ELF-1 (cell line): ENCODE measurements around the gene DENND1C.
"Not testable (repeated sequence)": the region's sequence is repeated elsewhere in the genome, so short reads cannot be mapped to it uniquely, and the experiment has no call there.

Source experiments
- DNase-seq: peaks from one replicate; pipeline ENCODE4 v3.0.0-alpha.2; 2016; ENCODE audit warnings: low read depth, low spot score

The DENND1C gene

GRCh38 chr19:6453951-6454565 lies 27.5 kb downstream of the DENND1C start:
- DNase-seq: no peak

GRCh38 chr19:6452899-6453298 lies 28.7 kb downstream of the DENND1C start:
- DNase-seq: no peak

GRCh38 chr19:6452223-6452614 lies 29.4 kb downstream of the DENND1C start:
- DNase-seq: no peak

- no peak for DNase-seq
These were observed 29.9 kb downstream of the DENND1C start for GRCh38 chr19:6451583-6452222.

DNA sequence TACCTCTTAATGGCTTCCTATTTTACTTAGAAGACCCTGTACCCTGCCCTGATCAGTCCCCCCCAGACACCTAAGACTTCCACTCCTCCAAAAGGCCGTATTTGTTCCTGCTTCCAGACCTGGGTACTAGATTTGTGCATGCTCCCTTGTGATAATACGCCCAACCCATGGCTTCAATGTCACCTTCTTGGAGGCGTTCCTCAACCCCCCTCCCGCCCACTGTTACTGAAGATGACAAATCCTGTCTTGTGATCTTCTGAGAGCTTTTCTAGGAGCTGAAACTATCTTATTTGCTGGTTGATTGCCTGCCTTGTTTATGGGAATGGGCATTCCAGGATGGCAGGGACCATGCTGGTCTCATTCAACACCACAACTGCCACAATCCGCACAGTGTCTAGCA lies 31.4 kb downstream of the DENND1C start:
- DNase-seq: no peak

DNA sequence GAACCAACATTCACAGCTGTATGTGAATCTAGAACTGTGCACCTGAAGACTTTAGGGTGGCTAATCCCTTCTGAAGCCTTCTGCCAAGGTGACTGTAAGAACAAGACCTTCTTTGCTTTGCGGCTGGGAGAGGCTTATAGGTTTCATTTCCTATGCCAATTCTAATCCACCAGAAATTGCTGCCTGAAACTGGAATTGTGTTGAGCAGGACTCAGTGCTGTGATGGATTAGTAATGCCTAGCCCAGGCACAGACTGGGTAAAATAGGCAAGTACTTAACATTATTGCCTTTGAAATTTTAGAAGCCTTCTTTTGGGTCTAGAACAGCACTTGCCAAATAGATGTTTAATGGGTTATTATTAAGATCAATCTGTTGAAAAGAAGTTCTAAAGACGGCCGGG lies 33.5 kb downstream of the DENND1C start:
- no peak for DNase-seq

DNA sequence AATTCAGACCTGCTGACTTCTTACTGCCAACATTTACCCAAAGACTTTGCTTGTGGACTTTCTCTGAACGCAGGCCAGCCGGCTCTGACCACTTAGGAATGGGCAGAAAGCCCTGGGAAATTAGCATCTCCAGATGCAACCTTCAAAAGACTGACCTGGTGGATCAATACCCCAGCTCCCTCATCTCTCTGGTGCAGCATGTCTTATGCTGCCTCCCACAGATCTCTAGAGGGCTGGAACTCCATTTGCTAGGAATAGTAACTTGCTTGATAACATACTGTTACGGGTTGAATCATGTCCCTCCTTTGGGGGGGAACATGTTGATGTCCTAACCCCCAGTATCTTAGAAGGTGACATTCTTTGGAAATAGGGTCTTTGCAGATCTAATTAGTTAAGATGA lies 35.1 kb downstream of the DENND1C start:
- DNase-seq: no peak

GRCh38 chr19:6443986-6444385 lies 37.6 kb downstream of the DENND1C start:
- no peak for DNase-seq

DNA sequence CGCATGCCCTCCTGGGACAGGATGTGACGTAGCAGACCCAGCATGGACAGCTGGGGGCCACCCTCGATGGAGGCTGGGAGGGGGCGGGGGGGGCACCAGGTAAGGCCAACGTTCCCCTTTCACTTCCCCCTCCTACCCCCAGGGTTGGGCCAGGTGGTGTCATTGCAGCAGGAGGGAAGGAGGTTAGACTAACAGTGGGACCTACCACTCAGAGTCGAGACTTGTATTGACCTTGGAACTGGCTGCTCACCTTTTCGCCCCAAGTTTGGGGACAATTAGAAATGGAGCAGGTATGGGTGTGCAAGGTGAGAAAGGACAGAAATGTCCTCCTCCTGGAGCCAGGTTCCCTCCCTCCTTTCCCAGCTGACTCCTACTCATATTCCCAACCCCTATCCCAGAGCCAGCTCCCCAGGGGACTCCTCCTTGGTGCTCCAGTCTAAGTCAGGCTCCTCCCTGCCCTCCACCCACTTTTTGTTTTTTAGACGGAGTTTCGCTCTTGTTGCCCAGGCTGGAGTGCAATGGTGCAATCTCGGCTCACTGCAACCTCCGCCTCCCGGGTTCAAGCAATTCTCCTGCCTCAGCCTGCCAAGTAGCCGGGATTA lies 39.4 kb downstream of the DENND1C start:
- DNase-seq: no peak

GRCh38 chr19:6440905-6441304 lies 40.7 kb downstream of the DENND1C start:
- no peak for DNase-seq

DNA sequence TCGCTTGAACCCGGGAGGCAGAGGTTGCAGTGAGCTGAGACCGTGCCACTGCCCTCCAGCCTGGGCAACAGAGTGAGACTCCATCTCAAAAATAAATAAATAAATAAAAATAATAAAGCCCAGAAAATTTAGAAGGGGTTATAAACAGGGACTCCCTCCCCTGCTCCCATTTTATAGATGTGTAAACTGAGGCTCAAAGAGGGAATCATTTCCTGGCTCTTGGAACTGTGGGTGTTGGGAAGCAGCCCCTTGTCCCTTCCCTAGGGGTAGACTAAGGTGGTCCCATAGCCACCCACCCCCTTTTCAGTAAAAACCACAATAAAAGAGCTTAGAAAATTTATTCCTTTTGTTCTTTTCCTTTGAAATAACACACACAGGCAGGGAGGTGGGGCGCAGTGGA lies 41.8 kb downstream of the DENND1C start:
- no peak for DNase-seq

- no peak for DNase-seq
These were observed 47.9 kb downstream of the DENND1C start, which contains the start of gene SLC25A41 for GRCh38 chr19:6433663-6434062. SLC25A41 (minus strand) TSS chr19:6433763; CDS start chr19:6433693, 70 bp downstream.

DNA sequence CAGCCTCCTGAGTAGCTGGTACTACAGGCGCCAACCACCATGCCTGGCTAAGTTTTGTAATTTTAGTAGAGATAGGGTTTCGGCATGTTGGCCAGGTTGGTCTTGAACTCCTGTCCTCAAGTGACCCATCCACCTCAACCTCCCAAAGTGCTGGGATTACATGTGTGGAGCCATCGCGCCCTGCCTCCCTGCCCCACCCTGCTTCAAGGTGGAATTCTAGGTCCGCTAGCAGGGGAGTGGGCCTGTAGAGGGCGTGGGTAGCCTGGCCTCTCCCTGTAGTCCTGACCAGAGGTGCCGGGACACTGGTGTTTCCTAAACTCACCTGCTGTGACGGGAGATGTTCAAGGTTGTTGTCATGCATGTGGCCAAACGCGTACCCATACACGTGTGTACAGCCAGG lies 48.4 kb downstream of the DENND1C start:
- no peak for DNase-seq

GRCh38 chr19:6431891-6432290 lies 49.7 kb downstream of the DENND1C start:
- no peak for DNase-seq

DNA sequence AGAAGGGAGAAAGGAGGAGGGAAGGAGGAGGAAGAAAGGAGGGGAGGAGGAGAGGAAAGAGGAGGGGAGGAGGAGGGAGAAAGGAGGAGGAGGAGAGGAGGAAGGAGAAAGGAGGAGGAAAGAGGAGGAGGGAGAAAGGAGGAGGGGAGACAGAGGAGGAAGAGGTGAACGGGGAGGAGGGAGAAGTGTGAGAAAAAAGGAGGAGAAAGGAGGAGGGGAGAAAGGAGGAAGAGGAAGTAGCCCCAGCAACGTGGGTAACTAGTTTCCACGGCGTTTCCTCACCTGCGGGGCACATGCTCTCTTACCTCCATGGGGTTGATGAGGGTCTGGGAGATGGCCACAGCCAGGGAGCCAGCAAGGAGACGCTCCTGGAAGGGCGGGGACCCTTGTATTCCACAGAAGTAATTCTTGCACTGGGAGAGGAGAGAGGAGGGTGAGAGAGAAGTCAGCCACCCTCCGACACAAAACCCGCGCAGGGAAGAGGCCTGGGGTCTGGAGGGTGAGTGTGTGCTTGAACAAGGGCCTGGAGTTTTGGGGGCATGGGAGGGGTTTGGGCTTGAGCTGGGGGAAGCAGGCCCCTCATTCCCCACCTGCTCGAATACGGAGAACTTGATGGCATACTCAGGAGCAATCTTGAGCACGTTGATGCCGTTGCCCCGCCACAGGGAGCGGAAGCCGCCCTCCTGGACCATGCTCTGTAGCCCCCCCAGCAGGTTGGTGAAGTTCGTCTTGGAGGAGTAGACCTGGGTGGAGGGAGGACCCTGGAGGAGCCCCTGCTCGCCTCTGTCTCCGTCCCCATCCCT lies 52.0 kb downstream of the DENND1C start:
- no peak for DNase-seq

DNA sequence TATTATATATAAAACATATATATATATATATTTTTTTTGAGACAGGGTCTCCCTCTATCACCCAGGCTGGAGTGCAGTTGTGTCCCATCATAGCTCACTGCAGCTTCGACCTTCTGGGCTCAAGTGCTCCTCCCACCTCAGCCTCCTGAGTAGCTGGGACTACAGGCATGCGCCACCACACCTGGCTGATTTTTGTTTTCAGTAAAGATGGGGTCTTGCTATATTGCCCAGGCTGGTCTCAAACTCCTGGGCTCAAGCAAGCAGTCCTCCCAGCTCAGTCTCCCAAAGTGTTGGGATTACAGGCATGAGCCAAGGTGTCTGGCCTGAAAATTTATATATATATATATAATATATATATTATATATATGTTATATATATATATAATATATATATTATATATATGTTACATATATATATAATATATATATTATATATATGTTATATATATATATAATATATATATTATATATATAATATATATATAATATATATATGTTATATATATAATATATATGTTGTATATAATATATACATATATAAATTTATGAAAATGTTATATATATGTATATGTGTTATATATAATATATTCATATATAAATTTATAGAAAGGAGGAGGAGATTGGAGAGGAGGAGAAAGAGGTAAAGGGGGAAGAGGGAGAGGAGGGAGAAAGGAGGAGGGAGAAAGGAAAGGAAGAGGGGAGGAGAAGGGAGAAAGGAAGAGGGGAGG lies 52.7 kb downstream of the DENND1C start:
- not testable (repeated sequence) for DNase-seq

GRCh38 chr19:6427131-6427530 lies 54.5 kb downstream of the DENND1C start:
- DNase-seq: no peak

GRCh38 chr19:6425732-6426620 lies 55.6 kb downstream of the DENND1C start:
- DNase-seq: no peak

DNA sequence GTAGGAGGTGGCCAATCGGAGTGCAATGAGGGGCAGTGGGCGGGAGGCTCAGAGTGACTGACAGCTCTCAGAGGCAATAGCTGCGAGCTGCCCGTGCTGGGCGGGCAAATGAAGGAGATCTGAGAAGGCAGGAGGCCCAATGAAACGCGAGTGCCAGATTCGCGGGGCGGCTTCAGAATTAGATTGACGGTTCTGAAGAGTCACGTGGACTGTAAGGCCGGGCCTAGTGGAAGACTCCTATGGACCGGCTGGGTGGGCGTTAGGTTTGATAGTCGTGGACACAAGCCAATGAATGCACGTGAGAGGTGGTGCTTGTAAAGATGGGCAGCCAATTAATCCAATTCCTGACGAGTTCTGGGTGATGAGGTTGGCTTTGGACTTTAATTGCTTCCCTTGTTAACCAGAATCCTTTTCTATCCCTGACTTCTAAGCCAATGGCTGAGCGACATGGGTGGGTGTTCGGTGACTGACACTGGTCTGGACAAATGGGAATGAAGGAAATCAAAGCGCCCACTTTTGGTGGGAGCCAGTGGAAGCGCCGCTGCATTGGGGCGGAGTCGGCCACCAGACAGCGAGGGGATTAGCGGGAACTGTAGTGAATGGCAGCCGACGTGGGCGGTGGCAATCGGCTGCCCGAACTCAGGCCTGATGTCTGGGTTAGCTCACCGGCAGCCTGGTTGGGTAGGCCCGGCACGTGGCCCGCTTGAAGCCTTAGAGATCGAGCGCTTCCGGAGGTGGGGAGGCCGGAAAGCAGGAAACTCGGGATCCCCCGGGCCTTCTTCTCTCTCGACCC lies 56.5 kb downstream of the DENND1C start:
- peak; percentile 100 for DNase-seq
